HEK293T (cell line): ENCODE results near the gene RNU11.

ENCODE experiments used
- FOXM1 ChIP-seq: fragments of 450-650 bp; IDR thresholded peaks from 2 replicates; pipeline ENCODE4 v1.6.1; 2017; ENCODE audit warnings: mild to moderate bottlenecking, borderline replicate concordance
- HDGF ChIP-seq: fragments of 450-650 bp; IDR thresholded peaks from 2 replicates; pipeline ENCODE4 v1.6.1; 2017; ENCODE audit warnings: antibody characterized with exemption, borderline replicate concordance

DNA sequence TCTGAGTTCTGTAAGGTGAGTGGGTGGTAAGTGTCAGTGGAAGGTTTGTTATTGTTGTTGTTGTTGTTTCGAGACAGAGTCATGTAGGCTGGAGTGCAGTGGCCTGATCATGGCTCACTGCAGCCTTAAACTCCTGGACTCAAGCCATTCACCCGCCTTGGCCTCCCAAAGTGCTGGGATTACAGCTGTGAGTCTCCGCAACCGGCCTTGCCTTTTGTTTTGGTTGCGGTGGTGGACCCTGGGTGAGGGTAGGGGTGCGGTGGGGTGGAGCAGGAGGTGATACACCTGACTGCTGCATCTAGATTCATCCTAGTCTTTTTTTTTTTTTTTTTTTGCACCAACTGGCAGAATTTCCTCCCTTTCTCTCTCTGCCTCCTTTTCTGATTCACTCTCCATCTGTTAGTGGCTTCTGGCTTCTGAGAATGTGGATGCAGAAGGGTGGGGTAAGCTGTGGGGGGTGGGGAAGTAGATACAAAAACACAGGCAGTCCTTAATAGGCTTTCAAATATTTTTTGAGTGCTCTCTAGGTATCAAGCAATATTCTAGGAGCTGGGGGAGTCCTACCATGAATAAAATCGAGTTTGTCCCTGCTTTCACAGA is 15.6 kb downstream of the RNU11 start:
- no peak for TF ChIP-seq HDGF
- no peak for TF ChIP-seq FOXM1
